Fibroblast of lung (primary cell): ENCODE measurements around the gene ZSCAN26. TPM values are rescaled to one million over a fixed set of nuclear protein-coding genes. Genes with fewer than 3 reads are reported as not detected.

ENCODE experiments used
- DNase-seq, 2 donors: peaks; one replicate each; pipeline versions ENCODE4 v3.0.0 to v3.0.0-alpha.2; 2010; ENCODE audit warnings: low read depth in 2 of 2
- H2AFZ ChIP-seq: 2 replicates; pipeline ENCODE4 v1.5.1; 2012; ENCODE audit warnings: low read length, control low read depth, inconsistent platforms
- H3K27ac ChIP-seq: 2 replicates; pipeline ENCODE4 v1.5.1; 2011; ENCODE audit warnings: low read length, control low read depth; ENCODE audit not compliant: insufficient read depth
- H3K27me3 ChIP-seq: 2 replicates; pipeline ENCODE4 v1.5.1; 2011; ENCODE audit warnings: mild to moderate bottlenecking, low read length; ENCODE audit not compliant: control insufficient read depth, insufficient read depth
- H3K36me3 ChIP-seq: 2 replicates; pipeline ENCODE4 v1.5.1; 2011; ENCODE audit warnings: low read length; ENCODE audit not compliant: control insufficient read depth, insufficient read depth
- H3K4me1 ChIP-seq: 2 replicates; pipeline ENCODE4 v1.5.1; 2011; ENCODE audit warnings: low read length; ENCODE audit not compliant: control insufficient read depth, insufficient read depth; ENCODE audit errors: extremely low read depth
- H3K4me2 ChIP-seq: 2 replicates; pipeline ENCODE4 v1.5.1; 2011; ENCODE audit warnings: low read length, control low read depth; ENCODE audit not compliant: insufficient read depth; ENCODE audit errors: extremely low read depth
- H3K4me3 ChIP-seq, 4 experiments: fragments of 200-600 bp in 1 of 4; sonication (generic) in 1 of 4; replicated peaks in 1 of 4; 2 replicates each; pipeline ENCODE4 v1.5.1; 2011 to 2016; ENCODE audit warnings: low read length in 4 of 4, low read depth in 3 of 4, mild to moderate bottlenecking in 3 of 4, control low read depth in 2 of 4, inconsistent platforms in 1 of 4, mixed read lengths in 1 of 4; ENCODE audit not compliant: insufficient read depth in 1 of 4; ENCODE audit errors: control extremely low read depth in 1 of 4
- H3K79me2 ChIP-seq: 2 replicates; pipeline ENCODE4 v1.5.1; 2012; ENCODE audit warnings: mild to moderate bottlenecking, low read length, inconsistent platforms; ENCODE audit not compliant: control insufficient read depth, insufficient read depth
- H3K9ac ChIP-seq: 2 replicates; pipeline ENCODE4 v1.5.1; 2011; ENCODE audit warnings: mild to moderate bottlenecking, low read length, control low read depth; ENCODE audit not compliant: insufficient read depth
- H3K9me3 ChIP-seq: 2 replicates; pipeline ENCODE4 v1.5.1; 2012; ENCODE audit warnings: low read depth, low read length; ENCODE audit not compliant: control insufficient read depth, insufficient read depth
- H4K20me1 ChIP-seq: 2 replicates; pipeline ENCODE4 v1.5.1; 2011; ENCODE audit warnings: low read length; ENCODE audit not compliant: control insufficient read depth, insufficient read depth; ENCODE audit errors: extremely low read depth
- CTCF ChIP-seq, 2 donors: IDR thresholded peaks in 1 of 2; conservative IDR thresholded peaks in 1 of 2; 1 replicate in 1 of 2; 2 replicates in 1 of 2; pipeline ENCODE4 v1.5.1; 2011 to 2012; ENCODE audit warnings: low read length in 2 of 2, control low read depth in 1 of 2, inconsistent platforms in 1 of 2, low read depth in 1 of 2, mild to moderate bottlenecking in 1 of 2
- EZH2 ChIP-seq: IDR thresholded peaks from 2 replicates; pipeline ENCODE4 v1.5.1; 2012; ENCODE audit warnings: low read length, control low read depth, mild to moderate bottlenecking; ENCODE audit errors: missing control alignments
- polyA plus RNA-seq, 2 donors: library from polyadenylated mRNA; depleted of rRNA in 1 of 2; stranded (reverse) in 1 of 2; unstranded in 1 of 2; fragments of >200 nt; gene quantifications; 2 replicates each; pipeline ENCODE4 v1.2.1, GENCODE V29; 2011 to 2012; ENCODE audit warnings: missing spikeins in 1 of 2
- total RNA-seq: library from RNA; depleted of rRNA; stranded (reverse); fragments of >200 nt; gene quantifications from 2 replicates; pipeline ENCODE4 v1.2.1, GENCODE V29; 2014

Gene ZSCAN26
- total and polyA plus RNA-seq, 2 donors (not counting 1 experiment from before 2014, with no cell fraction given) = 16.6 to 23.9 TPM

- peak within 1 kb of the TSS; percentile 69 for H3K9ac ChIP-seq
- peak within 1 kb of the TSS; percentile 69 for H3K27ac ChIP-seq
Measured at GRCh38 chr6:28225056-28225834, 41.7 kb upstream of the ZSCAN26 start, which contains the start of gene ZSCAN9. ZSCAN9 (plus strand) TSS chr6:28225275; CDS start chr6:28227085, 1,810 bp downstream.

GRCh38 chr6:28226460-28226859 lies 40.5 kb upstream of the ZSCAN26 start:
- Histone ChIP-seq H3K36me3 (peaks cover 12% of the 10 kb centered on the region), H3K4me1 (peaks cover 2% of the 10 kb centered on the region), H3K27me3 (no peaks in the 10 kb centered on the region), H3K9ac (no peak overlapping the region), H4K20me1 (no peaks in the 10 kb centered on the region), H3K9me3 (no peaks in the 10 kb centered on the region), H3K4me3 (peak overlapping the region in 2 of 4 experiments; percentile 75 to 84), H2AFZ (no peak overlapping the region), H3K27ac (no peak overlapping the region), H3K4me2 (peak overlapping the region; percentile 86), H3K79me2 (peaks cover 11% of the 10 kb centered on the region)
- no peak for TF ChIP-seq EZH2
- TF ChIP-seq CTCF (conservative IDR thresholded peaks at IDR 0.05 in 1 of 2, IDR thresholded peaks at IDR 0.05 in 1 of 2; ENCODE audit: low read depth in 1 of 2, low read length in 2 of 2) = no peak
- DNase-seq = no peak

More at GRCh38 chr6:28225056-28225834, 41.7 kb upstream of the ZSCAN26 start, which contains the start of gene ZSCAN9:
- peaks cover 12% of the 10 kb centered on the region for H3K36me3 ChIP-seq
- peak within 1 kb of the TSS; percentile 71 to 93 (median 80) for H3K4me3 ChIP-seq
- peak; percentile 88 to 93 for DNase-seq
- H2AFZ ChIP-seq = peak within 1 kb of the TSS; percentile 90
- H3K27me3 ChIP-seq = no peaks in the 10 kb centered on the region
- H3K9me3 ChIP-seq = no peaks in the 10 kb centered on the region
- peaks cover 11% of the 10 kb centered on the region for H3K79me2 ChIP-seq
- TF ChIP-seq CTCF (conservative IDR thresholded peaks at IDR 0.05 in 1 of 2, IDR thresholded peaks at IDR 0.05 in 1 of 2; ENCODE audit: low read depth in 1 of 2, low read length in 2 of 2) = no peak
- TF ChIP-seq EZH2 = no peak
- H3K4me1 ChIP-seq = peaks cover 2% of the 10 kb centered on the region
- no peaks in the 10 kb centered on the region for H4K20me1 ChIP-seq
- peak within 1 kb of the TSS; percentile 86 for H3K4me2 ChIP-seq

GRCh38 chr6:28232785-28233184 lies 34.2 kb upstream of the ZSCAN26 start:
- DNase-seq = no peak
- Histone ChIP-seq H3K4me1 (no peaks in the 10 kb centered on the region), H3K79me2 (no peaks in the 10 kb centered on the region), H3K9ac (no peak overlapping the region), H4K20me1 (no peaks in the 10 kb centered on the region), H3K27me3 (no peaks in the 10 kb centered on the region), H3K36me3 (peaks cover 16% of the 10 kb centered on the region), H3K4me3 (no peak overlapping the region), H3K9me3 (no peaks in the 10 kb centered on the region), H3K4me2 (no peak overlapping the region), H2AFZ (no peak overlapping the region), H3K27ac (no peak overlapping the region)
- TF ChIP-seq CTCF (conservative IDR thresholded peaks at IDR 0.05 in 1 of 2, IDR thresholded peaks at IDR 0.05 in 1 of 2; ENCODE audit: low read depth in 1 of 2, low read length in 2 of 2) (no peak), EZH2 (no peak)
